ENCODE results near the gene FKBP8.

DNA sequence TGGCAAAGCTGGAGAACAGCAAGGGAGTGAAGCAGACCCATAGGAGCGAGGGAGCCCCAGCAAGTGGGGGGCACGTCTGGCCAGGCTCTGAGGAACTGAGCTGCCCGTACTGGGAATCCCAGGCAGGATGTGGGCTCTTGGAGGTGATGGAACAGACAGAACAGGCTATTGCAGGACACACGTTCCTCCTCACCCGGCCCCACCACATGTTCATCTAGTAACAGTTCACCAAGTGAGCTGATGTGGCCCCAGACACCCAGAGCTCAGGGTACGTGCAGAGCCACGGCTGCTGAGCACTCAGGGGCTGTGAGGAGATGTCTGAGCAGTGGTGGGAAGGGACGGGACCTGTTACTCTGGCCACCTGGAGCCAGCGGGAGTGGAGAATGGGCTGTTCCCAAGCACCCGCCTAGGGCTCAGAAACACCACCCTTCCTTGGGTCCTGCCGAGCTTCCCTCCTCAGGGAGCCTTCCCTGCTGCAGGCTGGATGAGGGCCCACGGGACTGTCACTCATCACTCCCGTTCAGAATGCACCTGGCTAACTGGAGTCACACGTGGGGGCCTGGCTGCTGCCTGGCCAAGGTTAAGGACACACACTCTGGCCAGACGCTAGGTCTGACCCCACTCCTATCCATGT is 39.9 kb downstream of the FKBP8 start:
- TF ChIP-seq, protein P1, sequence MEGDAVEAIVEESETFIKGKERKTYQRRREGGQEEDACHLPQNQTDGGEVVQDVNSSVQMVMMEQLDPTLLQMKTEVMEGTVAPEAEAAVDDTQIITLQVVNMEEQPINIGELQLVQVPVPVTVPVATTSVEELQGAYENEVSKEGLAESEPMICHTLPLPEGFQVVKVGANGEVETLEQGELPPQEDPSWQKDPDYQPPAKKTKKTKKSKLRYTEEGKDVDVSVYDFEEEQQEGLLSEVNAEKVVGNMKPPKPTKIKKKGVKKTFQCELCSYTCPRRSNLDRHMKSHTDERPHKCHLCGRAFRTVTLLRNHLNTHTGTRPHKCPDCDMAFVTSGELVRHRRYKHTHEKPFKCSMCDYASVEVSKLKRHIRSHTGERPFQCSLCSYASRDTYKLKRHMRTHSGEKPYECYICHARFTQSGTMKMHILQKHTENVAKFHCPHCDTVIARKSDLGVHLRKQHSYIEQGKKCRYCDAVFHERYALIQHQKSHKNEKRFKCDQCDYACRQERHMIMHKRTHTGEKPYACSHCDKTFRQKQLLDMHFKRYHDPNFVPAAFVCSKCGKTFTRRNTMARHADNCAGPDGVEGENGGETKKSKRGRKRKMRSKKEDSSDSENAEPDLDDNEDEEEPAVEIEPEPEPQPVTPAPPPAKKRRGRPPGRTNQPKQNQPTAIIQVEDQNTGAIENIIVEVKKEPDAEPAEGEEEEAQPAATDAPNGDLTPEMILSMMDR (conservative IDR thresholded peaks at IDR 0.05), result no peak
- no peak for TF ChIP-seq EZH2 (IDR thresholded peaks at IDR 0.05; ENCODE audit: low read depth)
